Naive thymus-derived CD8-positive, alpha-beta T cell (primary cell): ENCODE data around the gene LST1. TPM values are rescaled to one million over a fixed set of nuclear protein-coding genes. Genes with fewer than 3 reads are reported as not detected.

Experiments
- ATAC-seq, 2 donors: fragments of 150-1000 bp; cut with Tn5 transposase in 1 of 2; sonication (Bioruptor Pico), chemical (Tn5 transposase) in 1 of 2; 1 replicate in 1 of 2; 2 replicates in 1 of 2; pipeline ENCODE4 v1.10.0; 2021; ENCODE audit warnings: mild to moderate bottlenecking in 2 of 2, moderate library complexity in 2 of 2
- POLR2A ChIA-PET: fragments of 350-600 bp; sonication (Branson Sonifier 250); formaldehyde crosslinking; loops from one replicate; lab custom pipeline; 2021; ENCODE audit warnings: antibody characterized with exemption; lab: Charles Lee
- DNase-seq, 10 donors: peaks; one replicate each; pipeline versions ENCODE4 v3.0.0 to v3.0.0-alpha.2; 2020 to 2022
- H3K27ac Mint-ChIP-seq, 10 donors: one replicate each; pipeline ENCODE4 v1.8.0; 2020 to 2022; ENCODE audit warnings: mild to moderate bottlenecking in 10 of 10, mixed read lengths in 10 of 10, moderate library complexity in 4 of 10, inconsistent platforms in 1 of 10
- H3K27me3 Mint-ChIP-seq, 5 donors: one replicate each; pipeline ENCODE4 v1.8.0; 2021 to 2022; ENCODE audit warnings: mixed read lengths in 5 of 5
- H3K36me3 Mint-ChIP-seq, 3 donors: one replicate each; pipeline ENCODE4 v1.8.0; 2020 to 2022; ENCODE audit warnings: mixed read lengths in 3 of 3, mild to moderate bottlenecking in 2 of 3, inconsistent platforms in 1 of 3
- H3K4me1 Mint-ChIP-seq, 4 donors: one replicate each; pipeline ENCODE4 v1.8.0; 2021 to 2022; ENCODE audit warnings: mixed read lengths in 4 of 4
- H3K4me3 Mint-ChIP-seq, 10 donors: one replicate each; pipeline ENCODE4 v1.8.0; 2020 to 2022; ENCODE audit warnings: mild to moderate bottlenecking in 10 of 10, mixed read lengths in 10 of 10, moderate library complexity in 6 of 10, inconsistent platforms in 1 of 10
- H3K9me3 Mint-ChIP-seq, 9 donors: one replicate each; pipeline ENCODE4 v1.8.0; 2020 to 2022; ENCODE audit warnings: mixed read lengths in 9 of 9, mild to moderate bottlenecking in 3 of 9, inconsistent platforms in 1 of 9, moderate library complexity in 1 of 9
- polyA plus RNA-seq, 3 donors: library from polyadenylated mRNA; unstranded; fragments of 300-500 nt; fragmentation: Illumina TruSeq; gene quantifications; one replicate each; pipeline ENCODE4 v1.2.3, GENCODE V29; 2021
- total RNA-seq, 8 experiments: library from RNA in 2 of 8; stranded (reverse) in 2 of 8; gene quantifications; one replicate each; pipeline ENCODE4 v1.2.3 and lab custom pipeline; 2021 to 2026

Gene LST1
- total and polyA plus RNA-seq, 5 experiments from 2014 or later = 13.4 to 19.1 (median 15.0) TPM

- peaks cover 7 to 14% (median 12%) of the 10 kb centered on the region in 3 donors for H3K36me3 Mint-ChIP-seq
Measured at GRCh38 chr6:31576897-31577578, 9.0 kb upstream of the LST1 start.

GRCh38 chr6:31577579-31577966 is 8.5 kb upstream of the LST1 start:
- Mint-ChIP-seq H3K4me3 (peak overlapping the region in 5 of 10 donors; percentile 12 to 89 (median 52)), H3K27ac (peak overlapping the region in 6 of 10 donors; percentile 22 to 100 (median 84)), H3K27me3 (no peaks in the 10 kb centered on the region), H3K4me1 (peaks cover 44 to 87% (median 81%) of the 10 kb centered on the region in 4 donors), H3K9me3 (no peaks in the 10 kb centered on the region), H3K36me3 (peaks cover 7 to 12% (median 12%) of the 10 kb centered on the region in 3 donors)
- peak in 1 of 10 donors; percentile 18 for DNase-seq
- POLR2A ChIA-PET = interaction anchor here (1.0 to 38.0 kb wide), 5 partner anchors 6 to 395 kb away, joined by 4 to 1584 read pairs (median 68); partner anchors contain the start of genes ATP6V1G2, DDX39B, DXO and LST1
- ATAC-seq = no peak

More at GRCh38 chr6:31576897-31577578, 9.0 kb upstream of the LST1 start:
- no peaks in the 10 kb centered on the region for H3K9me3 Mint-ChIP-seq
- H3K4me3 Mint-ChIP-seq = peak overlapping the region; percentile 41 to 91 (median 83)
- DNase-seq = peak in 1 of 10 donors; percentile 52
- ATAC-seq = no peak
- H3K4me1 Mint-ChIP-seq = peaks cover 45 to 87% (median 81%) of the 10 kb centered on the region in 4 donors
- POLR2A ChIA-PET = interaction anchor here (1.0 to 38.0 kb wide), 6 partner anchors 5 to 395 kb away, joined by 3 to 1584 read pairs (median 38); partner anchors contain the start of genes ATP6V1G2, DDX39B, DXO and LST1
- no peaks in the 10 kb centered on the region for H3K27me3 Mint-ChIP-seq
- H3K27ac Mint-ChIP-seq = peak overlapping the region; percentile 51 to 100 (median 98)

- peak overlapping the region in 9 of 10 donors; percentile 6 to 99 (median 76) for H3K4me3 Mint-ChIP-seq
- POLR2A ChIA-PET = interaction anchor here (0.6 to 38.0 kb wide), 6 partner anchors 7 to 394 kb away, joined by 3 to 1584 read pairs (median 36); partner anchors contain the start of genes ATP6V1G2, DXO, LST1 and LTA
- no peak for ATAC-seq
- no peaks in the 10 kb centered on the region for H3K27me3 Mint-ChIP-seq
- H3K9me3 Mint-ChIP-seq = no peaks in the 10 kb centered on the region
- H3K36me3 Mint-ChIP-seq = peaks cover 7 to 12% (median 11%) of the 10 kb centered on the region in 3 donors
- peaks cover 40 to 87% (median 80%) of the 10 kb centered on the region in 4 donors for H3K4me1 Mint-ChIP-seq
- peak overlapping the region in 9 of 10 donors; percentile 85 to 100 (median 91) for H3K27ac Mint-ChIP-seq
- DNase-seq = peak in 1 of 10 donors; percentile 22
Measured at GRCh38 chr6:31578184-31579118, 7.6 kb upstream of the LST1 start.

GRCh38 chr6:31579119-31579505 is 7.0 kb upstream of the LST1 start:
- peaks cover 7 to 12% (median 11%) of the 10 kb centered on the region in 3 donors for H3K36me3 Mint-ChIP-seq
- ATAC-seq (no peak), DNase-seq (peak in 1 of 10 donors; percentile 24)
- H3K9me3 Mint-ChIP-seq = no peaks in the 10 kb centered on the region
- H3K4me3 Mint-ChIP-seq = peak overlapping the region in 9 of 10 donors; percentile 56 to 99 (median 98)
- POLR2A ChIA-PET = interaction anchor here (1.2 to 38.0 kb wide), 5 partner anchors 6 to 42 kb away, joined by 3 to 1584 read pairs (median 68); partner anchors contain the start of genes ATP6V1G2, LST1, LTA and LTB
- H3K4me1 Mint-ChIP-seq = peaks cover 34 to 87% (median 76%) of the 10 kb centered on the region in 4 donors
- no peaks in the 10 kb centered on the region for H3K27me3 Mint-ChIP-seq
- H3K27ac Mint-ChIP-seq = peak overlapping the region; percentile 85 to 100 (median 95)

GRCh38 chr6:31579546-31580437 is 6.3 kb upstream of the LST1 start:
- peak overlapping the region; percentile 92 to 100 (median 98) for H3K27ac Mint-ChIP-seq
- H3K4me1 Mint-ChIP-seq = peaks cover 31 to 87% (median 74%) of the 10 kb centered on the region in 4 donors
- no peaks in the 10 kb centered on the region for H3K9me3 Mint-ChIP-seq
- no peak for ATAC-seq
- no peaks in the 10 kb centered on the region for H3K27me3 Mint-ChIP-seq
- peak overlapping the region; percentile 97 to 100 (median 99) for H3K4me3 Mint-ChIP-seq
- POLR2A ChIA-PET = interaction anchor here (0.6 to 38.0 kb wide), 13 partner anchors 6 to 250 kb away, joined by 3 to 1584 read pairs (median 26); partner anchors contain the start of genes ATP6V1G2, BAG6, C6orf47 and DDX39B
- peaks cover 7 to 12% (median 11%) of the 10 kb centered on the region in 3 donors for H3K36me3 Mint-ChIP-seq
- peak in 1 of 10 donors; percentile 55 for DNase-seq

- no peaks in the 10 kb centered on the region for H3K27me3 Mint-ChIP-seq
- POLR2A ChIA-PET = interaction anchor here (0.6 to 38.0 kb wide), 15 partner anchors 5 to 307 kb away, joined by 3 to 1584 read pairs (median 20); partner anchors contain the start of genes ATP6V1G2, BAG6, CSNK2B and DDX39B
- peak overlapping the region; percentile 92 to 100 (median 98) for H3K27ac Mint-ChIP-seq
- no peaks in the 10 kb centered on the region for H3K9me3 Mint-ChIP-seq
- DNase-seq = no peak
- peaks cover 7 to 12% (median 11%) of the 10 kb centered on the region in 3 donors for H3K36me3 Mint-ChIP-seq
- H3K4me1 Mint-ChIP-seq = peaks cover 32 to 87% (median 73%) of the 10 kb centered on the region in 4 donors
- ATAC-seq = no peak
- peak overlapping the region; percentile 97 to 100 (median 99) for H3K4me3 Mint-ChIP-seq
Measured at GRCh38 chr6:31580438-31580740, 5.7 kb upstream of the LST1 start.

GRCh38 chr6:31580807-31581433 is 5.2 kb upstream of the LST1 start:
- ATAC-seq = peak; percentile 79
- Mint-ChIP-seq H3K9me3 (no peaks in the 10 kb centered on the region), H3K27ac (peak overlapping the region; percentile 92 to 100 (median 98)), H3K4me1 (peaks cover 32 to 87% (median 73%) of the 10 kb centered on the region in 4 donors), H3K4me3 (peak overlapping the region; percentile 97 to 100 (median 99)), H3K27me3 (no peaks in the 10 kb centered on the region), H3K36me3 (peaks cover 7 to 12% (median 11%) of the 10 kb centered on the region in 3 donors)
- DNase-seq = peak; percentile 77 to 95 (median 90)
- POLR2A ChIA-PET = interaction anchor here (0.5 to 38.0 kb wide), 18 partner anchors 5 to 306 kb away, joined by 3 to 1584 read pairs (median 6); partner anchors contain the start of genes ATP6V1G2, BAG6, CSNK2B and DDX39B

- Mint-ChIP-seq H3K4me1 (peaks cover 31 to 87% (median 73%) of the 10 kb centered on the region in 4 donors), H3K4me3 (peak overlapping the region; percentile 97 to 100 (median 99)), H3K9me3 (no peaks in the 10 kb centered on the region), H3K27ac (peak overlapping the region; percentile 92 to 100 (median 98)), H3K27me3 (no peaks in the 10 kb centered on the region), H3K36me3 (peaks cover 7 to 12% (median 11%) of the 10 kb centered on the region in 3 donors)
- POLR2A ChIA-PET = interaction anchor here (0.9 to 38.0 kb wide), 19 partner anchors 4 to 1390 kb away, joined by 3 to 1584 read pairs (median 8); partner anchors contain the start of genes ATP6V1G2, BAG6, DDX39B and GPANK1
- peak in 2 of 10 donors; percentile 10 to 27 for DNase-seq
- ATAC-seq = no peak
Measured at GRCh38 chr6:31581434-31582229, 4.4 kb upstream of the LST1 start.

GRCh38 chr6:31582230-31582643 is 3.8 kb upstream of the LST1 start, which contains the start of gene LTB:
Gene LTB, minus strand, starts transcription at chr6:31582424. Its CDS starts 7 bp downstream, at chr6:31582417.
- peaks cover 7 to 12% (median 11%) of the 10 kb centered on the region in 3 donors for H3K36me3 Mint-ChIP-seq
- H3K9me3 Mint-ChIP-seq = no peaks in the 10 kb centered on the region
- H3K4me3 Mint-ChIP-seq = peak within 1 kb of the TSS; percentile 97 to 100 (median 99)
- peaks cover 37 to 87% (median 73%) of the 10 kb centered on the region in 4 donors for H3K4me1 Mint-ChIP-seq
- DNase-seq (peak; percentile 44 to 84 (median 75)), ATAC-seq (peak; percentile 53 to 72)
- H3K27ac Mint-ChIP-seq = peak within 1 kb of the TSS; percentile 92 to 100 (median 98)
- POLR2A ChIA-PET = interaction anchor here (0.7 to 38.0 kb wide), 18 partner anchors 3 to 1390 kb away, joined by 3 to 1584 read pairs (median 8); partner anchors contain the start of genes ATP6V1G2, BAG6, DDX39B and GPANK1
- H3K27me3 Mint-ChIP-seq = no peaks in the 10 kb centered on the region
